COLO668 (cell line): ENCODE data around the gene PBX3.

Experiments
- DNase-seq: peaks from one replicate; lab custom pipeline; 2025; ENCODE audit not compliant: unreplicated experiment; lab: John Stamatoyannopoulos, UW

The PBX3 gene

GRCh38 chr9:125748446-125749099 lies 1.4 kb downstream of the PBX3 start:
- peak; percentile 33 for DNase-seq

- no peak for DNase-seq
Measured at GRCh38 chr9:125749287-125749935, 2.2 kb downstream of the PBX3 start.

- no peak for DNase-seq
Measured at GRCh38 chr9:125749951-125750626, 2.9 kb downstream of the PBX3 start.

- no peak for DNase-seq
Measured at GRCh38 chr9:125750627-125751011, 3.4 kb downstream of the PBX3 start.

- DNase-seq, result no peak
Measured at GRCh38 chr9:125752070-125752628, 5.0 kb downstream of the PBX3 start.

- DNase-seq, result no peak
Measured at GRCh38 chr9:125754096-125754495, 6.9 kb downstream of the PBX3 start.

DNA sequence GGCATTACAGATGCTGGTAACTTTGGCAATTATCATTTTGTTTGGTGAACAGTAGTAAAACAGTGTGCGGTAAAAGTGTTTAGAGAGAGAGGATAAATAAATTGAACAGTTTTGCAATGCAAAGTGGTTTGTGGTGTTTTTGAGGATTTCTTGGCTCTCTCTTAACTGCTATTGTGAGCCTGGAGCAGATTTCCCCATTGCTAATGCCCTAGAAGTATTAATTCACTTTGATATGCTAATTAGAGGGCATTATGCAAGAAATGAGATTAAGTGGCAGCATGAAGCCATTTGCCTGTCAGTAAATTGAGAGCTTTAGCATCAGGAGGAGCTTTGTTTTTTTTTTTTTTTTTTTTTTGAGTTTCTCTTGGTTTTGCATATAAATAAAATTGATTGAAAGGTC lies 8.2 kb downstream of the PBX3 start:
- DNase-seq, result no peak

DNA sequence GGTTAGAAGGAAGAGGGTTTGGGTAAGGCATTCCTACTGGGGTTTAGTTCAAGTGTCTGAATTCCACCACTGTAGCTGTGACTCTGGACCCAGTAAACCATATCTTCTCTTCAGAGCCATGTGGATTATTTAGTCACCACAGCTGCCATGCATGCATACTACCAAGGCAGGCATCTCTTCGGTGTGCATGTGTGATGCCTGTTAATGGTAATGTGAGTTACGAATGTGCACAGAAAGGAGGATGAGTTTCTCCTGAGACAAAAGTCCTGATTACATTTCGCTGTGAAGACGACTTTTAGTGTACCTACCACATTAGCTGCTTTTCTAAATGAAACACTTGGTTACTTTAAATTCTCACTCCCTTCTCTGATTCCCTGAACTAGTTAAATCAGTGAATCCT lies 9.3 kb downstream of the PBX3 start:
- DNase-seq, result no peak

DNA sequence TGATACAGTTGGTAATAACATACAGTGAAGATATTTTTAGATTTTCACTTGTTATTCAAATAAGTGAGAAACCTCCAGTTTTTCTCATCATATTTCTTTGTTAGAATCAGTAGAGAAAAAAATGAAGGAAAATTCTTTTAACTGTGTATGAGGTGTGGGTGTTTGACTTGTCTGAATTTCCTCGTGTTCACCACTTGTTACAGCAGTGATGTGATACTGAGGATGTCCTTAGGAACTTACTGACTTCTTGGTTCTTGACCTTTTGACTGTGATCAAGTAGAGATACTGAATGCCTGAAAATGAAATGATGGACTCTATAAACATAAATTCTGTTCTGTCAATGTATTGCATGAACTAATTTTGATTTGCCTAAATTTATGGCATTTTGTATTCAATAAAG lies 10.7 kb downstream of the PBX3 start:
- no peak for DNase-seq

DNA sequence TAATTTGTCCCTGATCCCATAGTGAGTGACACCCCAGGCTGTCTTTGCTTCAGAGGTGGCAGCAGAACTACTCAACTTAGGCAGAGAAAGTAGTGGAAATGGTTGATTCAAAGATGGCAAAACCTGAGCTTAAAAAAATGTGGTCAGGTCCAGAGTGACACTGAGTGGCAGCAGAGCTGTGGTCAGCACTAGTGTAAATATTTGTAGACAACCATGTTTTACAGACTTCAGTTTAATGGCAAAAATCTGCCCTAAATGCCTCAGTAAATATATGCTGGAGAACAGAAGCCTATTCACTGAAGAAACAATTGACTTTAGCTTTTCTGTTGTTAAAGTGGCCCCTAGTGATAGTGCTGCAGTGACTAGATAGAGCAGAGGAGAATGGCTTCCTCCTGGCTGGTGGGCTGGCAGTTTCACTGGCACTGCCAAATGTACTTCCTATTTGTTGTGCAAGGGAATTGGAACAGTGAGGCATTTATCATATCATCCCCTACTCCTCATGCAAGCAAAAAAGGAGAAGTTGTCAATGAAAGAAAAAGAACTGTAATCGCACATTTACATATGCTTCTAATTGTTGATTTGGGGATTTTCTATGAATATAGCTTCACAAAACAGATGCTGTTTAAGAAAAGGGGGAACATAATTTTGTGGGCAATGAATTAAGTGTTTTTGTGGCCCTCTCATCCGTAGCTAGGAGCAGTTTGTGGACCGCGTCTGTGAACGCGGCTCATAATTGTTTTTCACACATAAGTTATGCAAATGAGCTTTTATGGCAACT lies 12.0 kb downstream of the PBX3 start:
- DNase-seq, result peak; percentile 19

DNA sequence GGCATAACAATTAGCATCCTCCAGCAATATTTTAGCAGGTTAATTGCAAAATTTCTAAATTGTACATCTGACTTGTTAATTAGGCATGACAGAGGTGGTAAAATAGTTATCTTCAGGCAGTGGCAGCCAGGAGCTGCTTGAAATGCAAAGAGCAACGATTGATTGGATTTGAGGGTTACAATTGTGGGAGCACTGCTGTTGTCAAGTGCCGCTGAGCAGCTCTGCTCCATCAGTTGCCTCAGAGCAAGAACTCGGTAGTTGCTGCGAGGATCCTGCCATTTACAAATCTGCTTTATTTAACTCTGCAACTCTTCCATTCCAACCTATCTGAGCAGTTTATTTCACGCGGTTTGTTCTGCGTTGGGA lies 12.6 kb downstream of the PBX3 start:
- DNase-seq, result no peak

GRCh38 chr9:125760537-125760936 lies 13.4 kb downstream of the PBX3 start:
- DNase-seq, result no peak

DNA sequence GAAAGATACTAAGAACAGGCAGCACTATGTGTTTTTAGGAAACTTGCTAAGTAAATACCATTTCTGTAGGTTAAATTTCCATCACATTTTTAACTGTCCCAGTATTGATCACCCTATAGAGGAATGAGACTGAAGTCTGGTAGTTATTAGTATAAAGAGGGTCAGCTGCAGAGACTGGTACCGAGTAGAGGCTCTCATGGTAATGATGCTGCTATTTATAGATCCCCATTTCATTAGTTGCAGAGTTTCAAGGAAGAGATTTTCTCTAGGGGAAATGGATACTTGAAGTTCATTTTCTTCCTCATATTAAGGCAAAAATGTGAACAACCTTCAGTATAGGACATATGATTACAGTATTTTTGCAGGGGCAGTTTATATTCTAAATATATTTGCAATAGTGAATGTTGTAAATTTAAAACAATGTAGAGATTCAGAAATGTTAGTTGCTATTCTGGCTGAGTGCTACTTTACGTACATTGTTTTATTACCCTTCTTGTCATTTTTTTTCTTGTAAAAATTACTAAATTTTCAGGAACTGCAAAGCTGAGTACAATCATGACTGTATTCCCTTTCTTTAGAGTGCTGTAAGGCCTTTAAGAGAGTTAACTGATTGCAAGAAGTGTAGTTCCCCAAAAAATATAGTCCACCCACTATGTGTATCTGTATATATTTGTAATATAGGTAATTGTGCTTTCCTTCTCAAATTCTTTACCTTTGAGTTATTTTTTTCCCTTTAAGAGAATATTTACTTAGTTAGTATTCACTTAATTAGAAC lies 14.7 kb downstream of the PBX3 start:
- DNase-seq, result no peak

DNA sequence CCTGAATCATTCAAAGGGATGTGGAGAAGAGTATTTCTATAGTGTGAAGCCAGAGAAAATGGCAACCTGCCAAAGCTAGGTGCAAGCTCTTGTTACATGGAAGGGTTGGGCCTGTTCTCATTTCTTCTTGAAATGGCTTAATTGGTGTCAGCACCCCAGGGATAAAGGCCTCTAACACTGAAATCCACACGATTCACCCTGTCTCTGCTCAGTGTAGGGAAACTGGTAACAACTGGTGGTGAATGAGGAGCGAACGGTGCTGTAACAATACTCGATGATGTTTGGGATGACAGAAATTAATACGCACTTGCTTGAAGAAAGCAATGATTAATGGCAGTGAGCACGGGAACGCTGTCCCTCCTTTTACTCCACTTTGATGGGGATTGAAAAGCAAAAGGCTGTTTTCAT lies 16.2 kb downstream of the PBX3 start:
- peak; percentile 84 for DNase-seq

GRCh38 chr9:125764198-125764597 lies 17.0 kb downstream of the PBX3 start:
- no peak for DNase-seq

DNA sequence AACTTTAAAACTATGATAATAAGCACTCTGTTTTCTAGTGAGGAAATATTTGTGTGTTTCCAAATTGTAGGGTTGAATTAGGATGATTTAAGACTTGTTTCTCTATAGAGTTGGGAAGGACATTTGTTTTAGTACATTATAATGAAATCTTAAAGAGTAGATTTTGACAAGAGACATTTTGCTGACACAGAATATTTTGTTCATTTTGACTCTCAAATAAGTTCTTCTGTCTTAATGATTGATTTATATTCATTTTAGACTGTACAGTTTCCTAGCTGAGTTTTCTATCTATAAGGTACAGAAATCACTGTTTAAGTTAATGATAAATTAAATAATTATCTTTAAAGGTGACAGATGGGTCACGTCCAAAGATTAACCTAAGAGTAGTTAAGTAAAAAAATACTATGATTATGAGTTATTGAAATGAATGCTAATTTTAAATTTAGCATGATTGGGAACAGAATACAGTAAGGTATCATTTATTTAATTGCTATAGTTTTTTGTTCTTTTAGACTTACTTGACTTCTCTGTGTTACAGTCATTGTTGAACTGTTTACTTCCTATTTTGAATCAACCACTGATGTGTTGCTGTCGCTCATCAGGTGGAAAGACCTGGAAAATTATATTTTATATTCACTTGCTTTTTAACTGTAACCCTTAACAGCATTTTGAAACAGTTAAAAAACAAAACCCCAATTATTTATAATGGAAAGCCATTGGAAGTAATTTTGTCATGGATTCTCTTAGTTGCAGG lies 19.5 kb downstream of the PBX3 start:
- no peak for DNase-seq

- DNase-seq, result no peak
Measured at GRCh38 chr9:125767349-125767748, 20.2 kb downstream of the PBX3 start.

GRCh38 chr9:125768803-125769202 lies 21.6 kb downstream of the PBX3 start:
- DNase-seq, result no peak

- no peak for DNase-seq
Measured at GRCh38 chr9:125771037-125771436, 23.9 kb downstream of the PBX3 start.

DNA sequence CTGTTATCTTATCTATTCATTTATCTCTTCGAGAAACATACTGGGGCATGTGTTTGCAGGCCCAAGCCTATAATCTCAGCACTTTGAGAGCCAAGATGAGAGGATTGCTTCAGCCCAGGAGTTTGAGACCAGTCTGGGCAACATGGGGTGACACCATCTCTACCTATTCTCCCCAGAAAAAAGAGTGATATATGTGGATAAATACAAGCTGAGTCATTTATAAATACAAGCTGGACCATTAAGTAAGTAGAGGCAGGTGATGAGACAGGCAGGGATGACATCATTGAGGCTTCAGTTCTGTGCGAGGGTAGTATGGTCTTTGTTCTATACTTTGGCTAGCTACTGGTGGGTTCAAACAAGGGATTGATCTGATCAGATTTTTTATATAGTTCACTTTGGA lies 25.6 kb downstream of the PBX3 start:
- DNase-seq, result no peak
